NCI-H2196 (cell line): ENCODE measurements around the gene TMEM138.
A peak's percentile ranks its signal among the peaks of the same experiment; 100 is the strongest.
"Not testable (repeated sequence)": the region's sequence is repeated elsewhere in the genome, so short reads cannot be mapped to it uniquely, and the experiment has no call there.

Experiments
- DNase-seq: peaks from one replicate; lab custom pipeline; 2025; ENCODE audit not compliant: unreplicated experiment; lab: John Stamatoyannopoulos, UW

The TMEM138 gene

GRCh38 chr11:61362542-61362875 is 335 bp downstream of the TMEM138 start:
- DNase-seq, result peak; percentile 28

GRCh38 chr11:61364012-61364675 is 2.0 kb downstream of the TMEM138 start:
- DNase-seq, result no peak

- DNase-seq, result no peak
These were observed 5.2 kb downstream of the TMEM138 start for GRCh38 chr11:61367406-61367805.

- DNase-seq, result no peak
These were observed 6.5 kb downstream of the TMEM138 start for GRCh38 chr11:61368646-61369045.

GRCh38 chr11:61369372-61370348 is 7.5 kb downstream of the TMEM138 start:
- no peak for DNase-seq

GRCh38 chr11:61370349-61371005 is 8.3 kb downstream of the TMEM138 start:
- no peak for DNase-seq

- DNase-seq, result no peak
These were observed 10.7 kb downstream of the TMEM138 start for GRCh38 chr11:61372659-61373420.

- DNase-seq, result no peak
These were observed 13.6 kb downstream of the TMEM138 start for GRCh38 chr11:61375761-61376108.

GRCh38 chr11:61377461-61378160 is 15.4 kb downstream of the TMEM138 start:
- DNase-seq, result no peak

- no peak for DNase-seq
These were observed 16.6 kb downstream of the TMEM138 start for GRCh38 chr11:61378713-61379313.

GRCh38 chr11:61380884-61381283 is 18.7 kb downstream of the TMEM138 start:
- no peak for DNase-seq

GRCh38 chr11:61383859-61384258 is 21.7 kb downstream of the TMEM138 start:
- not testable (repeated sequence) for DNase-seq

- peak; percentile 36 for DNase-seq
These were observed 22.4 kb downstream of the TMEM138 start for GRCh38 chr11:61384271-61385242.

- no peak for DNase-seq
These were observed 28.0 kb downstream of the TMEM138 start for GRCh38 chr11:61390161-61390560.

GRCh38 chr11:61392981-61393595 is 30.9 kb downstream of the TMEM138 start:
- DNase-seq, result no peak

- no peak for DNase-seq
These were observed 39.0 kb downstream of the TMEM138 start for GRCh38 chr11:61401173-61401572.

- DNase-seq, result no peak
These were observed 39.4 kb downstream of the TMEM138 start for GRCh38 chr11:61401573-61401972.

- no peak for DNase-seq
These were observed 41.5 kb downstream of the TMEM138 start for GRCh38 chr11:61403658-61404057.
